Kidney (tissue), 14 donors: ENCODE data around the gene HCN2. TPM values are rescaled to one million over a fixed set of nuclear protein-coding genes. Genes with fewer than 3 reads are reported as not detected.

Source experiments
- DNase-seq, 5 donors: peaks; one replicate each; pipeline ENCODE4 v3.0.0-alpha.2; 2013 to 2020
- FAIRE-seq: peaks from 2 replicates; lab custom pipeline; 2012; peaks lifted over from hg19 to GRCh38; lab: Jason Lieb, UNC
- H3K27ac ChIP-seq, 2 donors: one replicate each; pipeline ENCODE4 v1.7.0; 2013; ENCODE audit warnings: low read depth in 2 of 2, low read length in 2 of 2, inconsistent platforms in 1 of 2
- H3K27me3 ChIP-seq: one replicate; pipeline ENCODE4 v1.7.1; 2013; ENCODE audit warnings: low read length, inconsistent platforms; ENCODE audit not compliant: control insufficient read depth, insufficient read depth
- H3K36me3 ChIP-seq, 3 donors: one replicate each; pipeline versions ENCODE4 v1.7.0 to v1.7.1; 2013; ENCODE audit warnings: low read length in 3 of 3, control low read depth in 1 of 3, inconsistent platforms in 1 of 3; ENCODE audit not compliant: insufficient read depth in 3 of 3, control insufficient read depth in 2 of 3
- H3K4me1 ChIP-seq, 3 donors: one replicate each; pipeline versions ENCODE4 v1.7.0 to v1.7.1; 2013; ENCODE audit warnings: low read length in 3 of 3, inconsistent platforms in 1 of 3, low read depth in 1 of 3; ENCODE audit not compliant: control insufficient read depth in 2 of 3, insufficient read depth in 2 of 3
- H3K4me3 ChIP-seq, 3 donors: one replicate each; pipeline versions ENCODE4 v1.7.0 to v1.8.1; 2013; ENCODE audit warnings: low read length in 3 of 3, control low read depth in 1 of 3, inconsistent platforms in 1 of 3
- H3K9ac ChIP-seq, 3 donors: one replicate each; pipeline versions ENCODE4 v1.7.0 to v1.7.1; 2013; ENCODE audit warnings: low read length in 3 of 3, control low read depth in 1 of 3, inconsistent platforms in 1 of 3
- H3K9me3 ChIP-seq, 3 donors: one replicate each; pipeline versions ENCODE4 v1.7.0 to v1.7.1; 2013; ENCODE audit warnings: low read length in 3 of 3, control low read depth in 1 of 3, inconsistent platforms in 1 of 3; ENCODE audit not compliant: control insufficient read depth in 2 of 3, insufficient read depth in 1 of 3
- intact Hi-C: fragments of 100-400 bp; cut with DNase I; formaldehyde crosslinking; loops from one replicate; pipeline ENCODE4 v1.11.1; 2022
- polyA plus RNA-seq: library from polyadenylated mRNA; stranded (reverse); fragments of 350-450 nt; fragmentation: Illumina TruSeq; extraction: RNeasy Lipid Tissue Mini Kit (QIAGEN cat#74804); gene quantifications from one replicate; pipeline ENCODE4 v1.2.3, GENCODE V29; 2014; ENCODE audit warnings: low read depth, low replicate concordance; ENCODE audit not compliant: insufficient read depth
- total RNA-seq: library from RNA; stranded (reverse); fragmentation: NEBNext Ultra II Directional; extraction: Animal tissue kit (Norgen Biotek cat#: 25700); gene quantifications from one replicate; pipeline ENCODE4 v1.2.1, GENCODE V29; 2021
- TF ChIP-seq, protein P1 (sequence below): IDR thresholded peaks from 3 replicates; pipeline ENCODE4 v1.5.1; 2012; ENCODE audit warnings: mild to moderate bottlenecking, moderate library complexity, borderline replicate concordance; ENCODE audit not compliant: insufficient read depth; ENCODE audit errors: extremely low read depth
- donor health status: control.
- donor health status: control.
- donor health status: control.
- donor health status: control.
- donor health status: control.
- donor health status: DM: yes; HTN: yes; CAD: no.
- donor health status: Normal renal cell carcinoma (clear cell type).

The HCN2 gene
- total and polyA plus RNA-seq, 2 donors from 2014 or later: 0.31 to 1.3 TPM

DNA sequence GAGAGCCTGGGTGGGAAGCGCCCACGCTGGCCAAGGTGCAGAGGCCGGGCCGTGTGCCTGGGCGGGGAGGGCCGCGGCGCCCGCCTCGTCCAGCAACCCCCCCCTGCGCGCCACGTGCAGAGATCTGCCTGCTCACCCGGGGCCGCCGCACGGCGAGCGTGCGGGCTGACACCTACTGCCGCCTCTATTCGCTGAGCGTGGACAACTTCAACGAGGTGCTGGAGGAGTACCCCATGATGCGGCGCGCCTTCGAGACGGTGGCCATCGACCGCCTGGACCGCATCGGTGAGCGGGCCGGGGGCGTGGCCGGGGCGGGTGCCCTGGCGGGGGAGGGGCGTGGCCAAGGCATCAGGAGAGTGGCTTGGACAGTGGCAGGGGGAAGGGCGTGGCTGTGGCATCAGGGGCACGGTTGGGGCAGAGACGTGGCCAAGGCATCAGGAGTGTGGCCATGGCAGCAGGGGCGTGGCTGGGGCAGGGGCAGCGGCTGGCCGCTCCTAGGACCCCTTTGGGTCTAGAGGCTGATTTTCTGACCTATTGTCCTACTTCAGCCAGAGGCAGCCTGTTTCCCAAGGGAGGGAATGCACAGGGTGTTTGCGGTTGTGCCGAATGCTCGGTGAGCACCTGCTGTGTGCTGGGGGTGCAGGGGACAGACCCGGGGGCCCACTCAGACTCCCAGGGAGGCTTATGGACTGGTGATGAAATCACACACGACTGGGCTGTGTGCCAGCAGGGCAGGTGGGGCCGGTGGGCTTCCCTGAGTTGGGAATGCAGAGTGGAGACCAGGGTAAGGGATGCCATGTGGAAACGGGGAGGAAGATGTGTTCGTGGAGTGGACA, 24.3 kb downstream of the HCN2 start:
- no peak for FAIRE-seq
- Histone ChIP-seq H3K27ac (no peak overlapping the region), H3K4me1 (no peaks in the 10 kb centered on the region), H3K9ac (no peak overlapping the region), H3K27me3 (no peaks in the 10 kb centered on the region), H3K4me3 (no peak overlapping the region), H3K36me3 (no peaks in the 10 kb centered on the region), H3K9me3 (no peaks in the 10 kb centered on the region)
- DNase-seq: no peak
- TF ChIP-seq, protein P1, sequence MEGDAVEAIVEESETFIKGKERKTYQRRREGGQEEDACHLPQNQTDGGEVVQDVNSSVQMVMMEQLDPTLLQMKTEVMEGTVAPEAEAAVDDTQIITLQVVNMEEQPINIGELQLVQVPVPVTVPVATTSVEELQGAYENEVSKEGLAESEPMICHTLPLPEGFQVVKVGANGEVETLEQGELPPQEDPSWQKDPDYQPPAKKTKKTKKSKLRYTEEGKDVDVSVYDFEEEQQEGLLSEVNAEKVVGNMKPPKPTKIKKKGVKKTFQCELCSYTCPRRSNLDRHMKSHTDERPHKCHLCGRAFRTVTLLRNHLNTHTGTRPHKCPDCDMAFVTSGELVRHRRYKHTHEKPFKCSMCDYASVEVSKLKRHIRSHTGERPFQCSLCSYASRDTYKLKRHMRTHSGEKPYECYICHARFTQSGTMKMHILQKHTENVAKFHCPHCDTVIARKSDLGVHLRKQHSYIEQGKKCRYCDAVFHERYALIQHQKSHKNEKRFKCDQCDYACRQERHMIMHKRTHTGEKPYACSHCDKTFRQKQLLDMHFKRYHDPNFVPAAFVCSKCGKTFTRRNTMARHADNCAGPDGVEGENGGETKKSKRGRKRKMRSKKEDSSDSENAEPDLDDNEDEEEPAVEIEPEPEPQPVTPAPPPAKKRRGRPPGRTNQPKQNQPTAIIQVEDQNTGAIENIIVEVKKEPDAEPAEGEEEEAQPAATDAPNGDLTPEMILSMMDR: no peak
- intact Hi-C loops: no loop called here

DNA sequence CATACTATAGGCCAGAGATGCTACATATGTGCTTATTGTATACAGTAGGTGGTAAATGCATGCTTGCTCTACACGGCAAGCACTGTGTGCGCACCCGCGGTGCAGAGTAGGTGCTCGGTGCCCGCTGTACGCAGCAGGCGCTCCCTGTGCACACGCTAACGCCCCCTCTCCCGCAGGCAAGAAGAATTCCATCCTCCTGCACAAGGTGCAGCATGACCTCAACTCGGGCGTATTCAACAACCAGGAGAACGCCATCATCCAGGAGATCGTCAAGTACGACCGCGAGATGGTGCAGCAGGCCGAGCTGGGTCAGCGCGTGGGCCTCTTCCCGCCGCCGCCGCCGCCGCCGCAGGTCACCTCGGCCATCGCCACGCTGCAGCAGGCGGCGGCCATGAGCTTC, 25.9 kb downstream of the HCN2 start:
- H3K9ac ChIP-seq: no peak overlapping the region
- no peak overlapping the region for H3K27ac ChIP-seq
- DNase-seq (peak in 3 of 5 donors; percentile 49 to 65 (median 59)), FAIRE-seq (no peak)
- TF ChIP-seq, protein P1: no peak
- H3K4me1 ChIP-seq: no peaks in the 10 kb centered on the region
- H3K36me3 ChIP-seq: no peaks in the 10 kb centered on the region
- intact Hi-C loops: no loop called here
- H3K27me3 ChIP-seq: no peaks in the 10 kb centered on the region
- no peak overlapping the region for H3K4me3 ChIP-seq
- H3K9me3 ChIP-seq: no peaks in the 10 kb centered on the region

DNA sequence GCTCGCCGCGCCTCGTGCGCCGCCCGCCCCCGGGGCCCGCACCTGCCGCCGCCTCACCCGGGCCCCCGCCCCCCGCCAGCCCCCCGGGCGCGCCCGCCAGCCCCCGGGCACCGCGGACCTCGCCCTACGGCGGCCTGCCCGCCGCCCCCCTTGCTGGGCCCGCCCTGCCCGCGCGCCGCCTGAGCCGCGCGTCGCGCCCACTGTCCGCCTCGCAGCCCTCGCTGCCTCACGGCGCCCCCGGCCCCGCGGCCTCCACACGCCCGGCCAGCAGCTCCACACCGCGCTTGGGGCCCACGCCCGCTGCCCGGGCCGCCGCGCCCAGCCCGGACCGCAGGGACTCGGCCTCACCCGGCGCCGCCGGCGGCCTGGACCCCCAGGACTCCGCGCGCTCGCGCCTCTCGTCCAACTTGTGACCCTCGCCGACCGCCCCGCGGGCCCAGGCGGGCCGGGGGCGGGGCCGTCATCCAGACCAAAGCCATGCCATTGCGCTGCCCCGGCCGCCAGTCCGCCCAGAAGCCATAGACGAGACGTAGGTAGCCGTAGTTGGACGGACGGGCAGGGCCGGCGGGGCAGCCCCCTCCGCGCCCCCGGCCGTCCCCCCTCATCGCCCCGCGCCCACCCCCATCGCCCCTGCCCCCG, 26.5 kb downstream of the HCN2 start:
- Histone ChIP-seq H3K9me3 (no peaks in the 10 kb centered on the region), H3K27ac (no peak overlapping the region), H3K4me1 (no peaks in the 10 kb centered on the region), H3K36me3 (no peaks in the 10 kb centered on the region), H3K4me3 (no peak overlapping the region), H3K27me3 (no peaks in the 10 kb centered on the region), H3K9ac (no peak overlapping the region)
- intact Hi-C loops: no loop called here
- TF ChIP-seq, protein P1: no peak
- DNase-seq: peak in 1 of 5 donors; percentile 37
- no peak for FAIRE-seq
